ENCODE data around the gene FOXF1. TPM values are rescaled to one million over a fixed set of nuclear protein-coding genes. Genes with fewer than 3 reads are reported as not detected.

Gene FOXF1
- total and polyA plus RNA-seq, 12 donors: 0.07 to 0.64 (median 0.27) TPM; not detected in 3

Other genes starting within 250 kb of the FOXF1 start
- 10 to 100 TPM in 8 of 9 donors, 1 to 10 TPM in 1; 7.6 to 22.2 (median 17.1) TPM for gene MTHFSD, start 44.7 kb downstream of the FOXF1 start, total RNA-seq
- 10 to 100 TPM; 12.5 to 20.8 (median 18.2) TPM for gene MTHFSD, start 44.7 kb downstream of the FOXF1 start, polyA plus RNA-seq
- 1 to 10 TPM in 8 of 9 donors, under 1 TPM in 1; 0.39 to 4.8 (median 2.6) TPM for gene FOXC2, start 56.3 kb downstream of the FOXF1 start, total RNA-seq
- 1 to 10 TPM; 1.1 to 1.9 (median 1.2) TPM for gene FOXC2, start 56.3 kb downstream of the FOXF1 start, polyA plus RNA-seq
- 1 to 10 TPM in 3 of 9 donors, under 1 TPM in 6; 0.18 to 2.1 (median 0.76) TPM for gene FOXL1, start 68.0 kb downstream of the FOXF1 start, total RNA-seq
- under 1 TPM; 0.31 to 0.88 (median 0.61) TPM for gene FOXL1, start 68.0 kb downstream of the FOXF1 start, polyA plus RNA-seq